ENCODE results near the gene UBE2QL1.

Gene UBE2QL1

GRCh38 chr5:6448141-6448491, 543 bp upstream of the UBE2QL1 start (continued):
- TF ChIP-seq PBX3 (CRISPR knock-in tag; IDR thresholded peaks at IDR 0.05) (no peak), ZNF768 (tag by site-specific recombination; IDR thresholded peaks at IDR 0.05) (no peak), KLF7 (tag by site-specific recombination; IDR thresholded peaks at IDR 0.05; ENCODE audit: borderline replicate concordance) (no peak), ZSCAN30 (tag by site-specific recombination; IDR thresholded peaks at IDR 0.05) (no peak), ZNF354C (tag by site-specific recombination; IDR thresholded peaks at IDR 0.05; ENCODE audit: borderline replicate concordance, low read depth) (no peak), ZNF23 (tag by site-specific recombination; IDR thresholded peaks at IDR 0.05; ENCODE audit: borderline replicate concordance) (no peak), ZNF549 (tag by site-specific recombination; IDR thresholded peaks at IDR 0.05) (no peak), HOXC10 (CRISPR knock-in tag; IDR thresholded peaks at IDR 0.05) (no peak), BCL6B (tag by site-specific recombination; IDR thresholded peaks at IDR 0.05) (0 out of 2 replicates have a peak, but pooled peaks have one; percentile 14), ZNF211 (tag by site-specific recombination; IDR thresholded peaks at IDR 0.05; ENCODE audit: low read depth) (peak; percentile 39; the same call in 1 of the 2 replicates), ZNF837 (tag by site-specific recombination; IDR thresholded peaks at IDR 0.05) (no peak), ZNF2 (tag by site-specific recombination; IDR thresholded peaks at IDR 0.05) (peak; percentile 91; the same call in 1 of the 2 replicates), ZSCAN18 (tag by site-specific recombination; IDR thresholded peaks at IDR 0.05) (peak; percentile 9; the same call in 1 of the 2 replicates), ZNF266 (tag by site-specific recombination; IDR thresholded peaks at IDR 0.05; ENCODE audit: low read depth) (peak; percentile 51), ZNF488 (tag by site-specific recombination; IDR thresholded peaks at IDR 0.05) (no peak), ZNF302 (tag by site-specific recombination; IDR thresholded peaks at IDR 0.05; ENCODE audit: low read depth) (no peak), ZBTB48 (tag by site-specific recombination; IDR thresholded peaks at IDR 0.05) (peak; percentile 21; the same call in 1 of the 2 replicates), MZF1 (tag by site-specific recombination; IDR thresholded peaks at IDR 0.05; ENCODE audit: borderline replicate concordance) (no peak), ZNF132 (tag by site-specific recombination; IDR thresholded peaks at IDR 0.05; ENCODE audit: borderline replicate concordance) (no peak), PRDM4 (tag by site-specific recombination; IDR thresholded peaks at IDR 0.05) (no peak), ZNF341 (tag by site-specific recombination; IDR thresholded peaks at IDR 0.05; ENCODE audit: low read depth) (no peak), ZSCAN23 (tag by site-specific recombination; IDR thresholded peaks at IDR 0.05) (0 out of 2 replicates have a peak, but pooled peaks have one; percentile 13), KLF17 (tag by site-specific recombination; IDR thresholded peaks at IDR 0.05) (no peak), ZNF530 (tag by site-specific recombination; IDR thresholded peaks at IDR 0.05; ENCODE audit: low read depth) (0 out of 2 replicates have a peak, but pooled peaks have one; percentile 20), ZNF621 (tag by site-specific recombination; IDR thresholded peaks at IDR 0.05) (peak; percentile 76; the same call in 1 of the 2 replicates), WT1 (tag by site-specific recombination; IDR thresholded peaks at IDR 0.05) (no peak), ZNF501 (tag by site-specific recombination; IDR thresholded peaks at IDR 0.05) (no peak), ZNF174 (tag by site-specific recombination; IDR thresholded peaks at IDR 0.05) (no peak), ZNF146 (tag by site-specific recombination; IDR thresholded peaks at IDR 0.05) (peak; percentile 32; the same call in 1 of the 2 replicates), ZBTB49 (tag by site-specific recombination; IDR thresholded peaks at IDR 0.05; ENCODE audit: low read depth) (no peak), ZNF239 (tag by site-specific recombination; IDR thresholded peaks at IDR 0.05) (no peak)

All from HEK293 (cell line).